Measurements from ENCODE around the gene SERINC5.

DNA sequence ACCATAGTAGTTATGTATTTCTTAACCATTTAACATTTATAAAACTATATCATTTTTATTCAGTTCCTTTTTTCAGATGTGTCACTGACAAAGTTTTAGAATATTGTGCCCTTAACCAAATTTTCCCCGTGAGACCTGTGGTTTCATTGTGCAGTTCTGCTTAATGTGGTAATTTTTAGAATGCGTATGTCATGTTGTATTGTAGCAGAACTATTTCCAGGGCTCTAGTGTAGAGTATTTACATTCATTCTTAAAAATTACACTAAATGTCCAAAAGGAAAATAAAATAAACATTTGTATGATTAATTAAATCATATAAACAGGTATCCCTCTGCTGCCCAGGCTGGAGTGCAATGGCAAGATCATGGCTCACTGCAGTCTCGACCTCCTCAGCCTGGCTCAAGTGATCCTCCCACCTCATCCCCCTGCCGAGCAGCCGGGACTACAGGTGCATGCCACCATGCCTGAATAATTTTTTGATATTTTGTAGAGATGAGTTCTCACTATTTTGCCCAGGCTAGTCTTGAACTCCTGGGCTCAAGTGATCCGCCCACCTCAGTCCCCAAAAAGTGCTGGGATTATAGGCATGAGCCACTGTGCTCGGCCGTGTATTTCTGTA is 15.4 kb downstream of the SERINC5 start:
- TF ChIP-seq, protein P1, sequence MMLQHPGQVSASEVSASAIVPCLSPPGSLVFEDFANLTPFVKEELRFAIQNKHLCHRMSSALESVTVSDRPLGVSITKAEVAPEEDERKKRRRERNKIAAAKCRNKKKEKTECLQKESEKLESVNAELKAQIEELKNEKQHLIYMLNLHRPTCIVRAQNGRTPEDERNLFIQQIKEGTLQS (CRISPR knock-in tag; conservative IDR thresholded peaks at IDR 0.05), result no peak
- TF ChIP-seq, protein P2, sequence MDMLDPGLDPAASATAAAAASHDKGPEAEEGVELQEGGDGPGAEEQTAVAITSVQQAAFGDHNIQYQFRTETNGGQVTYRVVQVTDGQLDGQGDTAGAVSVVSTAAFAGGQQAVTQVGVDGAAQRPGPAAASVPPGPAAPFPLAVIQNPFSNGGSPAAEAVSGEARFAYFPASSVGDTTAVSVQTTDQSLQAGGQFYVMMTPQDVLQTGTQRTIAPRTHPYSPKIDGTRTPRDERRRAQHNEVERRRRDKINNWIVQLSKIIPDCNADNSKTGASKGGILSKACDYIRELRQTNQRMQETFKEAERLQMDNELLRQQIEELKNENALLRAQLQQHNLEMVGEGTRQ (CRISPR knock-in tag; IDR thresholded peaks at IDR 0.05), result no peak
- TF ChIP-seq FOXP1 (CRISPR knock-in tag; IDR thresholded peaks at IDR 0.05; ENCODE audit: borderline replicate concordance) (no peak), ZNF232 (CRISPR knock-in tag; IDR thresholded peaks at IDR 0.05) (no peak), JUN (CRISPR knock-in tag; IDR thresholded peaks at IDR 0.05) (no peak), CREB1 (CRISPR knock-in tag; IDR thresholded peaks at IDR 0.05) (no peak), ELF4 (CRISPR knock-in tag; IDR thresholded peaks at IDR 0.05; ENCODE audit: low read depth) (no peak), GTF2I (CRISPR knock-in tag; conservative IDR thresholded peaks at IDR 0.05) (no peak)
- TF ChIP-seq, protein P3, sequence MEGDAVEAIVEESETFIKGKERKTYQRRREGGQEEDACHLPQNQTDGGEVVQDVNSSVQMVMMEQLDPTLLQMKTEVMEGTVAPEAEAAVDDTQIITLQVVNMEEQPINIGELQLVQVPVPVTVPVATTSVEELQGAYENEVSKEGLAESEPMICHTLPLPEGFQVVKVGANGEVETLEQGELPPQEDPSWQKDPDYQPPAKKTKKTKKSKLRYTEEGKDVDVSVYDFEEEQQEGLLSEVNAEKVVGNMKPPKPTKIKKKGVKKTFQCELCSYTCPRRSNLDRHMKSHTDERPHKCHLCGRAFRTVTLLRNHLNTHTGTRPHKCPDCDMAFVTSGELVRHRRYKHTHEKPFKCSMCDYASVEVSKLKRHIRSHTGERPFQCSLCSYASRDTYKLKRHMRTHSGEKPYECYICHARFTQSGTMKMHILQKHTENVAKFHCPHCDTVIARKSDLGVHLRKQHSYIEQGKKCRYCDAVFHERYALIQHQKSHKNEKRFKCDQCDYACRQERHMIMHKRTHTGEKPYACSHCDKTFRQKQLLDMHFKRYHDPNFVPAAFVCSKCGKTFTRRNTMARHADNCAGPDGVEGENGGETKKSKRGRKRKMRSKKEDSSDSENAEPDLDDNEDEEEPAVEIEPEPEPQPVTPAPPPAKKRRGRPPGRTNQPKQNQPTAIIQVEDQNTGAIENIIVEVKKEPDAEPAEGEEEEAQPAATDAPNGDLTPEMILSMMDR (IDR thresholded peaks at IDR 0.05), result no peak
- TF ChIP-seq, protein P4, sequence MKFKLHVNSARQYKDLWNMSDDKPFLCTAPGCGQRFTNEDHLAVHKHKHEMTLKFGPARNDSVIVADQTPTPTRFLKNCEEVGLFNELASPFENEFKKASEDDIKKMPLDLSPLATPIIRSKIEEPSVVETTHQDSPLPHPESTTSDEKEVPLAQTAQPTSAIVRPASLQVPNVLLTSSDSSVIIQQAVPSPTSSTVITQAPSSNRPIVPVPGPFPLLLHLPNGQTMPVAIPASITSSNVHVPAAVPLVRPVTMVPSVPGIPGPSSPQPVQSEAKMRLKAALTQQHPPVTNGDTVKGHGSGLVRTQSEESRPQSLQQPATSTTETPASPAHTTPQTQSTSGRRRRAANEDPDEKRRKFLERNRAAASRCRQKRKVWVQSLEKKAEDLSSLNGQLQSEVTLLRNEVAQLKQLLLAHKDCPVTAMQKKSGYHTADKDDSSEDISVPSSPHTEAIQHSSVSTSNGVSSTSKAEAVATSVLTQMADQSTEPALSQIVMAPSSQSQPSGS (CRISPR knock-in tag; IDR thresholded peaks at IDR 0.05; ENCODE audit: borderline replicate concordance, low read depth), result no peak
- TF ChIP-seq, protein P5, sequence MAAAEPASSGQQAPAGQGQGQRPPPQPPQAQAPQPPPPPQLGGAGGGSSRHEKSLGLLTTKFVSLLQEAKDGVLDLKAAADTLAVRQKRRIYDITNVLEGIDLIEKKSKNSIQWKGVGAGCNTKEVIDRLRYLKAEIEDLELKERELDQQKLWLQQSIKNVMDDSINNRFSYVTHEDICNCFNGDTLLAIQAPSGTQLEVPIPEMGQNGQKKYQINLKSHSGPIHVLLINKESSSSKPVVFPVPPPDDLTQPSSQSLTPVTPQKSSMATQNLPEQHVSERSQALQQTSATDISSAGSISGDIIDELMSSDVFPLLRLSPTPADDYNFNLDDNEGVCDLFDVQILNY (CRISPR knock-in tag; IDR thresholded peaks at IDR 0.05), result no peak
- TF ChIP-seq, protein P6, sequence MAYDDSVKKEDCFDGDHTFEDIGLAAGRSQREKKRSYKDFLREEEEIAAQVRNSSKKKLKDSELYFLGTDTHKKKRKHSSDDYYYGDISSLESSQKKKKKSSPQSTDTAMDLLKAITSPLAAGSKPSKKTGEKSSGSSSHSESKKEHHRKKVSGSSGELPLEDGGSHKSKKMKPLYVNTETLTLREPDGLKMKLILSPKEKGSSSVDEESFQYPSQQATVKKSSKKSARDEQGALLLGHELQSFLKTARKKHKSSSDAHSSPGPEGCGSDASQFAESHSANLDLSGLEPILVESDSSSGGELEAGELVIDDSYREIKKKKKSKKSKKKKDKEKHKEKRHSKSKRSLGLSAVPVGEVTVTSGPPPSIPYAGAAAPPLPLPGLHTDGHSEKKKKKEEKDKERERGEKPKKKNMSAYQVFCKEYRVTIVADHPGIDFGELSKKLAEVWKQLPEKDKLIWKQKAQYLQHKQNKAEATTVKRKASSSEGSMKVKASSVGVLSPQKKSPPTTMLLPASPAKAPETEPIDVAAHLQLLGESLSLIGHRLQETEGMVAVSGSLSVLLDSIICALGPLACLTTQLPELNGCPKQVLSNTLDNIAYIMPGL (CRISPR knock-in tag; IDR thresholded peaks at IDR 0.05), result no peak

Data from WTC11 (cell line).